Cortex of kidney (tissue), 1 donor: ENCODE measurements around the gene PIP4K2C.
"Not testable (repeated sequence)": the region's sequence is repeated elsewhere in the genome, so short reads cannot be mapped to it uniquely, and the experiment has no call there.

ENCODE experiments used
- DNase-seq: peaks from one replicate; lab custom pipeline; 2025; lab: John Stamatoyannopoulos, UW

Gene PIP4K2C

GRCh38 chr12:57560516-57560915 is 30.5 kb upstream of the PIP4K2C start:
- DNase-seq, result no peak

GRCh38 chr12:57561117-57561516 is 29.9 kb upstream of the PIP4K2C start:
- not testable (repeated sequence) for DNase-seq

DNA sequence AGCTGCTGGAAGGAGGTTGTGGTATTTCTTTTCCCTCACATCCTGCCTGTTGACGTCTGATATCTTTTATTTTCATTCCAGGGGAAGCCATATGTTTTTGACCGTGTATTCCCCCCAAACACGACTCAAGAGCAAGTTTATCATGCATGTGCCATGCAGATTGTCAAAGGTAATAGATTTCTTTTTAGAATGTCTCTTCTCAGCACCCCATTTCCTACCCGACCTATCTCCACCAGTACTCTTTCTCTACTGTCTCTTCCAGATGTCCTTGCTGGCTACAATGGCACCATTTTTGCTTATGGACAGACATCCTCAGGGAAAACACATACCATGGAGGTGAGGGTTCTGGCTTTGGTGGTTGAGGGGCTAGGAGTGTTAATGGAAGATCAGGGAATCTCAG is 27.6 kb upstream of the PIP4K2C start:
- DNase-seq, result no peak

GRCh38 chr12:57564178-57564740 is 26.7 kb upstream of the PIP4K2C start:
- no peak for DNase-seq

DNA sequence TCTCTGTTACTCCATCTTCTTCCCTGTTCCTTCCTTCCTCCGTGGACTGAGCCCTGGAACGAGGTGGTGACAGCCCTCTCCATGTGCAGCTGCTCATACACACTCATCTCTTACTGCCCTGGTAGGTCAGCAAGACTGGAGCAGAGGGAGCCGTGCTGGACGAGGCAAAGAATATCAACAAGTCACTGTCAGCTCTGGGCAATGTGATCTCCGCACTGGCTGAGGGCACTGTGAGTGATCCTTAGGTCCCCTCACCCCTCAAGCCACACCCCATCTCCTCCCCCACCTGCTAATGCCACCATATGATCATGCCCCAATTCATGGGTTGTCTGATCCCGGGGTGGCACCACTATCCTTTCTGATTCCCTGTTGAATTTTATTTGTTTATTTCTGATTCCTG is 22.2 kb upstream of the PIP4K2C start:
- no peak for DNase-seq

GRCh38 chr12:57569858-57570257 is 21.1 kb upstream of the PIP4K2C start:
- DNase-seq, result no peak

DNA sequence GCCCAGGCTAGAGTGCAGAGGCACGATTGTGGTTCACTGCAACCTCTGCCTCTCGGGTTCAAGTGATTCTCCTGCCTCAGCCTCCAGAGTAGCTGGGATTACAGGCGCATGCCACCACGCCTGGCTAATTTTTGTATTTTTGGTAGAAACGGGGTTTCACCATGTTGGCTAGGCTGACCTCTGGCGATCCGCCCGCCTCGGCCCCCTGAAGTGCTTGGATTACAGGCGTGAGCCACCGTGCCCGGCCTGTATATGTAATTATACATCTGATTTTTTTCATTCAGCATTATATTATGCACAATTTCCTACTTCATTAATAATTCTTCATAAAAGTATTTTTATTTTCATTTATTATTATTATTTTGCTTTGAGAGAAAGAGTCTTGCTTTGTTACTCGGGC is 20.6 kb upstream of the PIP4K2C start:
- not testable (repeated sequence) for DNase-seq

DNA sequence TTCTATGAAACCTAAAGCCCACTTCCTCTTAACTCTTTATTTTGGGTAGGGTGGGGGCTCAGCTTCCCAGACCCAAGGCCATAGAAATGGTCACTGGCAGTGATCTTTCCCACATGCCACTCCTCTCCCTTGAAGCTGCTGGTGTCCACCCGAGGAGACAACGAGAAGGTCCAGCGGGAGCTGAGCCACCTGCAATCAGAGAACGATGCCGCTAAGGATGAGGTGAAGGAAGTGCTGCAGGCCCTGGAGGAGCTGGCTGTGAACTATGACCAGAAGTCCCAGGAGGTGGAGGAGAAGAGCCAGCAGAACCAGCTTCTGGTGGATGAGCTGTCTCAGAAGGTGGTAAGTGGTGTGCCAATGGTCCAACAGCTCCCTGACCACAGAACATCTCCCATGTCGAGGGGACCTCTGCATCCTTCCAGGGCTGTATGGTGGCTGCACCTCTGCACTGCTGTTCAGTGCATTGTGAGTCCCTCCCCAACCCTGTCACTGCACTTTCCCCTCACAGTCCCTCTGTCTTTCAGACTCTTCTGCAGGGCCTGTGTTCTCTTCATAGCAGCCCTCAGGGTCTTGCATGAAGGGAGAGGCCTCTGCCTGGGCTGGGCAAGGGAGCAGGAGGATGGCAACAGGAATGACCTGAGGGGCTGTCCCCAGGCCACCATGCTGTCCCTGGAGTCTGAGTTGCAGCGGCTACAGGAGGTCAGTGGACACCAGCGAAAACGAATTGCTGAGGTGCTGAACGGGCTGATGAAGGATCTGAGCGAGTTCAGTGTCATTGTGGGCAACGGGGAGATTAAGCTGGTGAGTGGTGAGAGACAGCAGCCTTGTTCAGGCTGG is 18.8 kb upstream of the PIP4K2C start:
- DNase-seq, result no peak

- no peak for DNase-seq
Observed at GRCh38 chr12:57574795-57575194, 16.2 kb upstream of the PIP4K2C start.

GRCh38 chr12:57575771-57576612 is 15.0 kb upstream of the PIP4K2C start:
- no peak for DNase-seq

- no peak for DNase-seq
Observed at GRCh38 chr12:57576613-57577160, 14.3 kb upstream of the PIP4K2C start.

DNA sequence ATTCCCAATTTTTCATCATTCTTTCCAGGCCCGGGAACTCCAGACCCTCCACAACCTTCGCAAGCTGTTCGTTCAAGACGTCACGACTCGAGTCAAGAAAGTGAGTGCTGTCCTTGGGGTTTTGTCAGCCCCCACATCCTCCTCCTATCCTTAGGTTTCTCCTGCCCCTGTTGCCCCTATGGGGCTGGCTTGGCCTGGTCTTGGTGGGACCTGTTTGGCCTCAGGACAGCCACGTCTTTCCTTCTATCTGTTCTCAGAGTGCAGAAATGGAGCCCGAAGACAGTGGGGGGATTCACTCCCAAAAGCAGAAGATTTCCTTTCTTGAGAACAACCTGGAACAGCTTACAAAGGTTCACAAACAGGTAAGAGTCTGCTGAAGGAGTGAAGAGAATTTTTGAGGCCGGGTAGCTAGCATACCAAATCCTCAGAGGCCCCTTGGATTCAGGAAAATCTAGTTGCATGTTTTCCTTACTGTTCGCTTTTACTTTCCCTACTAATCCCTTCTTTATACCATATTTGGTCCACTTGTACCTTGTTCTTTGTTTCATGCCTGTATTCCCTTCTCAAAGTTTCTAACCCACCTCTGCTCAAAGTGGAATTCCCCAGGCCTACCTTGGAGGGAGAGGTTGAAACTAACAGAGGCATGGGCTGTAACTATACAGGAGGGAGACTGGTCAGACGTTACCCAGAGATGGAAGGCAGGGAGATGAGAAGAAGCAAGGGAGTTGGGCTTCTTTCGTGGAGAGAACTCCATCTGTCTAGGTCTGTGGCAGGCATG is 12.8 kb upstream of the PIP4K2C start:
- DNase-seq, result no peak

DNA sequence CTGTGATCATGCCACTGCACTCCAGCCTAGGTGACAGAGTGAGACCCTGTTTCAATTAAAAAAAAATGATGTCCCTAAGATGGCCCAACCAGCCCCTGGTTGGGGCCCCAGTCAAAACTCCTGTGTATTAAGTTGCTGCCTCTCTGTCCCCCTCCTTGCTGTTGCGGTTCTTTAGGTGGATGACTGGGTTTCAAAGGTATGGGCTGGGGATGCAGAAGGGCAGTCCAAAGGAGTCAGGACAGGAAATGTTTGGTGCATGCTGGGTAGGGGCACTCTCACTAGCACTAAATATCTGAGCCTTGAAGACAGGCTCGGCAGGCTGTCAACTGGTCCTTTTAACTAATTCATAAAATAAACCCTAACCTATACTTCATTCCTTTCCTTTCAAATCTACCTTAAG is 12.0 kb upstream of the PIP4K2C start:
- DNase-seq, result no peak

DNA sequence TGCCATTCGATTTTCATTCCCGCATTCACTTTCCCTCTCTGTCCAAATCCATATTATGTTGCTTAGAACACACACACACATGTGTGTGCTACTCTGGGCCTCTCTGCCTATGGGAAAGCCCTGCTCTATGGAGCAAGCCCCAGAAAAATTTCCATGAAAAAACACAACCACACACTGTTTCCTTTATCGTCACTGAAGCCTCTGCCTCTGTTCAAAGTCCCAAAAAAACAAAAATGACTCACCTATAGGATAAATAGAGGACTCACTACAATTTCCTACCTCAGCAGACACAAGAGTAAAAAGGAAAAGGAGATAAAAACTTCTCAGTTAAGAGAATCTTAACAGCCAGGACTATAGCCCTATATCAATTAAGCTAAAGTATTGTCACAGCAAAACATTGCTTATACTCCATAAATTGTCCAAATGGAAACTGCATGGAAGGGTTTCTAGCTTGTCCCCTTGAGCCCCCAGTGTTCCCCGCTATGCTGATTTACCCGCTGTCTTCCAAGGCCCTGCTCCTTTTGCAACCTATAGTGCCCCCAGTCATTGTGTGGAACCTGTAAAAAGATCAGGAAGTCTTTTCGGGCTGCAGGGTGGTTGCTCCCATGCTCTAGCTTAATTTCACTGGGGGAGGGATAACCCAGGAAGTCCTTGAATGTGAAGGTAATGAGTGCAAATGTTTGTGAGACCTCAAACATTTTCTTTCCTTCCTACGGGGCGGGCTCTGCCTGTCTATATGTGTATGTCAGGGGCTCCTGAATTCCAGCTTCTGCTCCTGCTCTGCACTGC is 11.1 kb upstream of the PIP4K2C start:
- DNase-seq, result no peak

DNA sequence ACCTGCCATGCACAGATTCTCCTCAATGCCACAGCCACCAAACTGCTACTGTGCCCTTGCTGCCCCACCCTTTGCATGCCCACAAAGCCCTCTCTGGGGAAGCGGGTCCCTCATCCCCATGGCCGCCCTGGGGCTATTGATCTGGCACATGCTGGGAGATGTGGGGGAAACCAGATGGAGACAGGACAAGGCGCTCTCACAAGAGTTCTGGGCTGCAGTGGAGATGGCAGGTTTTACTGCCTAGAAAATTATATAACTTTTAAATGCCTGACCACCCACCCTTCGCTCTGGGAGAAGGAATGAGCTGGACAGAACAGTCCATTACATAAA is 10.6 kb upstream of the PIP4K2C start:
- DNase-seq, result no peak

- DNase-seq, result no peak
Observed at GRCh38 chr12:57581802-57582201, 9.2 kb upstream of the PIP4K2C start.

- DNase-seq, result no peak
Observed at GRCh38 chr12:57582440-57582839, 8.6 kb upstream of the PIP4K2C start.

DNA sequence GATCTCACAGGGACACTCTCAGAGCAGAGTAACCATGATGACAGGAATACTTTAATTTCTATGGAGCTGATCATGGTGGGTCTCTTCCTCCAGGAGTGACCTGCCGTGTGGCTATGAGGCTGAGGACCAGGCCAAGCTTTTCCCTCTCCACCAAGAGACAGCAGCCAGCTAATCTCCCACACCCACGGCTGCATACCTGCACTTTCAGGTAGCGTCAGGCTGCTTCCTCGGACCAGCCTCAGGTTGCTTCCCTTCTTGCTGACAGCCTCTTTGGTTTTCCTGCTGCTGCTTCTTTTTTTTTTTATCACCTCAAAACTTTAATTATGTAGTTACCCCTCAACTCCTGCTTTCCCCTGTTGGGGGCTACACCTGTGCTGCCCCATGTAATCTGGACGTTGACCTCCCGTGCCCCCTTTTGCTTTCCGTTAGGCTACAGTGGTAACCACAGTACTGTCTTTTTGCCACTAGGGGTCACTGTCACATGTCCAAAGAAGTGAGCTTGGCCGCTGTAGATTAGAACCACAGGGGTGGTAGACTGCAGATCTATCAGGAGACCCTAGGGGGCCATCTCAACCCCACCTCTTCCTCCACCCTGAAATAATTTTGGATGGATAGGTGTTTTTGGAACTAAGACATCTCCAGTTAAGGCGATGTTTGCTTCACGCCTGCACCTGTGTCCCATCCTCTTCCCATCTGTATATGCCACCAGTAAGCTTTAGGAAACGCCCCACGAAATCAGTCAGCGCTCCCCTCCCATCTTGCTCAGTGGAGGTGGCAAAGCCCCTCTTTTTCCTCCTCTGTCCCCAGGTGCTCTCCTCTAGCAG is 7.8 kb upstream of the PIP4K2C start:
- DNase-seq, result no peak

DNA sequence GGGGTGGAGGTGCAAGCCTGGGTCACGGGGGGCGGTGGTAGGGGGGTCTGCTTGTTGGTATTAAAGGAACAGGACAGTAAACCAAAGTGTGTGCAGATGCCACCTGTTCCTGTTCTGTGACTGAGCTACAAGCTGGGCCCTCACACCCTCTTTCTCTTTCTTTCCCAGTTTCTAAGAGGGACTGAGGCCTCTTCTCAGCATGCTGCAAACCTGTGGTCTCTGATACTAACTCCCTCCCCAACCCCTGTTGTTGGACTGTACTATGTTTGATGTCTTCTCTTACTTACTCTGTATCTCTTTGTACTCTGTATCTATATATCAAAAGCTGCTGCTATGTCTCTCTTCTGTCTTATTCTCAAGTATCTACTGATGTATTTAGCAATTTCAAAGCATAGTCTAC is 6.9 kb upstream of the PIP4K2C start:
- DNase-seq, result no peak

GRCh38 chr12:57584690-57585089 is 6.3 kb upstream of the PIP4K2C start:
- no peak for DNase-seq
